GM23338 (cell line): ENCODE measurements around the gene RAC2. TPM values are rescaled to one million over a fixed set of nuclear protein-coding genes. Genes with fewer than 3 reads are reported as not detected.

Experiments
- ATAC-seq: fragments of 200-7000 bp; cut with Tn5 transposase; 3 replicates; pipeline ENCODE4 v1.9.1; 2020
- DNase-seq: peaks from one replicate; pipeline ENCODE4 v3.0.0-alpha.2; 2015; ENCODE audit warnings: low spot score
- H2AFZ ChIP-seq: fragments of 200-600 bp; sonication (generic); 2 replicates; pipeline ENCODE4 v1.8.0; 2016; ENCODE audit warnings: antibody characterized with exemption, mild to moderate bottlenecking, moderate library complexity
- H3F3A ChIP-seq: fragments of 200-600 bp; sonication (generic); replicated peaks from 2 replicates; pipeline ENCODE4 v1.8.0; 2017; ENCODE audit warnings: antibody characterized with exemption, mixed run types, low read depth
- H3K27ac ChIP-seq: fragments of 200-600 bp; sonication (generic); 2 replicates; pipeline ENCODE4 v1.6.1; 2016; ENCODE audit warnings: low read depth
- H3K27me3 ChIP-seq: fragments of 200-600 bp; sonication (generic); 2 replicates; pipeline ENCODE4 v1.8.0; 2016; ENCODE audit warnings: mild to moderate bottlenecking, mixed run types, moderate library complexity; ENCODE audit not compliant: insufficient read depth
- H3K36me3 ChIP-seq: fragments of 200-600 bp; sonication (generic); 2 replicates; pipeline ENCODE4 v1.8.0; 2016; ENCODE audit warnings: mild to moderate bottlenecking; ENCODE audit not compliant: insufficient read depth
- H3K4me1 ChIP-seq: fragments of 200-600 bp; sonication (generic); 2 replicates; pipeline ENCODE4 v1.8.0; 2016; ENCODE audit warnings: mild to moderate bottlenecking, moderate library complexity; ENCODE audit not compliant: insufficient read depth
- H3K4me2 ChIP-seq: fragments of 200-600 bp; sonication (generic); 2 replicates; pipeline ENCODE4 v1.7.1; 2017; ENCODE audit warnings: mixed run types
- H3K4me3 ChIP-seq: fragments of 200-600 bp; sonication (generic); 2 replicates; pipeline ENCODE4 v1.6.1; 2016; ENCODE audit warnings: mixed run types
- H3K79me2 ChIP-seq: fragments of 200-600 bp; sonication (generic); replicated peaks from 2 replicates; pipeline ENCODE4 v1.8.0; 2017; ENCODE audit warnings: mild to moderate bottlenecking; ENCODE audit not compliant: insufficient read depth
- H3K9me2 ChIP-seq: fragments of 200-600 bp; sonication (generic); 2 replicates; pipeline ENCODE4 v1.8.0; 2017; ENCODE audit not compliant: insufficient read depth
- H4K20me1 ChIP-seq: fragments of 200-600 bp; sonication (generic); replicated peaks from 2 replicates; pipeline ENCODE4 v1.8.0; 2017; ENCODE audit warnings: mild to moderate bottlenecking; ENCODE audit not compliant: insufficient read depth
- H3K27ac Mint-ChIP-seq: 2 replicates; pipeline ENCODE4 v1.8.0; 2020; ENCODE audit warnings: inconsistent platforms, mild to moderate bottlenecking, moderate library complexity, mixed read lengths
- H3K27me3 Mint-ChIP-seq: 3 replicates; pipeline ENCODE4 v1.8.0; 2022; ENCODE audit warnings: low read depth, mild to moderate bottlenecking, moderate library complexity, mixed read lengths, inconsistent platforms; ENCODE audit not compliant: insufficient read depth, poor library complexity
- H3K36me3 Mint-ChIP-seq: 3 replicates; pipeline ENCODE4 v1.8.0; 2021; ENCODE audit warnings: low read depth, mild to moderate bottlenecking, inconsistent platforms, moderate library complexity, mixed read lengths
- H3K4me1 Mint-ChIP-seq: 3 replicates; pipeline ENCODE4 v1.8.0; 2020; ENCODE audit warnings: mild to moderate bottlenecking, inconsistent platforms, mixed read lengths
- H3K4me3 Mint-ChIP-seq: 3 replicates; pipeline ENCODE4 v1.8.0; 2021; ENCODE audit warnings: moderate library complexity, mild to moderate bottlenecking, inconsistent platforms, mixed read lengths
- H3K9me3 Mint-ChIP-seq: 3 replicates; pipeline ENCODE4 v1.8.0; 2020; ENCODE audit warnings: moderate library complexity, mild to moderate bottlenecking, inconsistent platforms, mixed read lengths
- CREB1 ChIP-seq: fragments of 250-450 bp; sonication (Bioruptor Pico); IDR thresholded peaks from 2 replicates; pipeline ENCODE4 v1.5.0; 2020; ENCODE audit warnings: low read depth, mild to moderate bottlenecking, moderate library complexity
- CTCF ChIP-seq, 2 experiments: fragments of 200-600 bp in 1 of 2; sonication (generic) in 1 of 2; conservative IDR thresholded peaks; 2 replicates each; pipeline versions ENCODE4 v1.5.1 to v1.6.1; 2016 to 2017; ENCODE audit warnings: antibody characterized with exemption in 2 of 2, low read depth in 2 of 2, mild to moderate bottlenecking in 2 of 2, moderate library complexity in 1 of 2
- EZH2phosphoT487 ChIP-seq: fragments of 200-600 bp; sonication (generic); IDR thresholded peaks from one replicate; pipeline ENCODE4 v1.8.1; 2018; ENCODE audit warnings: antibody characterized with exemption; ENCODE audit not compliant: unreplicated experiment
- NANOG ChIP-seq: IDR thresholded peaks from 2 replicates; pipeline ENCODE4 v1.6.1; 2016; ENCODE audit warnings: antibody characterized with exemption, borderline replicate concordance
- POLR2AphosphoS5 ChIP-seq: IDR thresholded peaks from 2 replicates; pipeline ENCODE4 v1.6.1; 2016; ENCODE audit warnings: antibody characterized with exemption, low read depth
- STAT1 ChIP-seq: IDR thresholded peaks from one replicate; pipeline ENCODE4 v1.6.1; 2016; ENCODE audit warnings: antibody characterized with exemption; ENCODE audit not compliant: unreplicated experiment
- ZNF331 ChIP-seq: fragments of 250-450 bp; sonication (Bioruptor Pico); IDR thresholded peaks from 2 replicates; pipeline ENCODE4 v1.5.0; 2020; ENCODE audit warnings: low read depth, mild to moderate bottlenecking, moderate library complexity
- polyA plus RNA-seq: library from polyadenylated mRNA; unstranded; fragments of >200 nt; fragmentation: Nextera tagmentation; extraction: Ambion mirVana; gene quantifications from 2 replicates; pipeline ENCODE4 v1.2.1, GENCODE V29; 2016
- total RNA-seq: library from RNA; depleted of rRNA; stranded (reverse); fragments of >200 nt; shearing (Covaris generic); gene quantifications from 2 replicates; pipeline ENCODE4 v1.2.3, GENCODE V29; 2014
- TF ChIP-seq, protein P1 (sequence below): IDR thresholded peaks from one replicate; pipeline ENCODE4 v1.6.1; 2018; ENCODE audit warnings: antibody characterized with exemption; ENCODE audit not compliant: unreplicated experiment
- TF ChIP-seq, protein P2 (sequence below): IDR thresholded peaks from 2 replicates; pipeline ENCODE4 v1.6.1; 2016; ENCODE audit warnings: antibody characterized with exemption

Gene RAC2
- total and polyA plus RNA-seq, 2 experiments from 2014 or later = 2.4 to 2.7 TPM

- TF ChIP-seq, protein P1, sequence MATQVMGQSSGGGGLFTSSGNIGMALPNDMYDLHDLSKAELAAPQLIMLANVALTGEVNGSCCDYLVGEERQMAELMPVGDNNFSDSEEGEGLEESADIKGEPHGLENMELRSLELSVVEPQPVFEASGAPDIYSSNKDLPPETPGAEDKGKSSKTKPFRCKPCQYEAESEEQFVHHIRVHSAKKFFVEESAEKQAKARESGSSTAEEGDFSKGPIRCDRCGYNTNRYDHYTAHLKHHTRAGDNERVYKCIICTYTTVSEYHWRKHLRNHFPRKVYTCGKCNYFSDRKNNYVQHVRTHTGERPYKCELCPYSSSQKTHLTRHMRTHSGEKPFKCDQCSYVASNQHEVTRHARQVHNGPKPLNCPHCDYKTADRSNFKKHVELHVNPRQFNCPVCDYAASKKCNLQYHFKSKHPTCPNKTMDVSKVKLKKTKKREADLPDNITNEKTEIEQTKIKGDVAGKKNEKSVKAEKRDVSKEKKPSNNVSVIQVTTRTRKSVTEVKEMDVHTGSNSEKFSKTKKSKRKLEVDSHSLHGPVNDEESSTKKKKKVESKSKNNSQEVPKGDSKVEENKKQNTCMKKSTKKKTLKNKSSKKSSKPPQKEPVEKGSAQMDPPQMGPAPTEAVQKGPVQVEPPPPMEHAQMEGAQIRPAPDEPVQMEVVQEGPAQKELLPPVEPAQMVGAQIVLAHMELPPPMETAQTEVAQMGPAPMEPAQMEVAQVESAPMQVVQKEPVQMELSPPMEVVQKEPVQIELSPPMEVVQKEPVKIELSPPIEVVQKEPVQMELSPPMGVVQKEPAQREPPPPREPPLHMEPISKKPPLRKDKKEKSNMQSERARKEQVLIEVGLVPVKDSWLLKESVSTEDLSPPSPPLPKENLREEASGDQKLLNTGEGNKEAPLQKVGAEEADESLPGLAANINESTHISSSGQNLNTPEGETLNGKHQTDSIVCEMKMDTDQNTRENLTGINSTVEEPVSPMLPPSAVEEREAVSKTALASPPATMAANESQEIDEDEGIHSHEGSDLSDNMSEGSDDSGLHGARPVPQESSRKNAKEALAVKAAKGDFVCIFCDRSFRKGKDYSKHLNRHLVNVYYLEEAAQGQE = no peak
- TF ChIP-seq EZH2phosphoT487 = no peak
- no peak for TF ChIP-seq CREB1 (CRISPR knock-in tag)
- TF ChIP-seq NANOG = no peak
Observed at GRCh38 chr22:37281646-37282384, 37.7 kb upstream of the RAC2 start (continued).

DNA sequence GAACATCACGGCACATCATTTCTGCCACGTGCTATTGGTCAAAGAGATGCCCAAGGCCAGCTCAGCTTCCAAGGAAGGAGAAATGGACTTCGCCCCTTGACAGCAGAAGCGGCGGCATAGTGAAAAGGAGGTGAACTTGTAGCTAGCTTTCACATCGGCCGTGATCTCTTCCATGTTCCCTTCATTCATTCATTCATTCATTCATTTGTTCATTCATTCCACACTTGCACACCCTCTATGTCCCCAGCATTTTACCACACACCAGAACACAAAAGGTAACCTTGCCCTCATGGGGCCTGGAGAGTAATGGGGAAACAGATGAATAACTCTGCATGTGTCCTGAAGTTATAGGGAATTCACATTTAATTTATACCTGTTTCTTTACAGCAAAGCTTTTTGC lies 37.1 kb upstream of the RAC2 start:
- Mint-ChIP-seq H3K27me3 (peaks cover 6% of the 10 kb centered on the region), H3K4me3 (no peak overlapping the region), H3K4me1 (peaks cover 20% of the 10 kb centered on the region), H3K36me3 (no peaks in the 10 kb centered on the region), H3K9me3 (no peaks in the 10 kb centered on the region; the same call in 2 of the 3 replicates), H3K27ac (no peak overlapping the region)
- Histone ChIP-seq H3K4me2 (no peak overlapping the region), H3K4me1 (peaks cover 15% of the 10 kb centered on the region; the same call in 1 of the 2 replicates), H3K79me2 (no peaks in the 10 kb centered on the region), H3K27ac (no peak overlapping the region), H3K27me3 (no peaks in the 10 kb centered on the region), H3K4me3 (no peak overlapping the region), H2AFZ (no peak overlapping the region), H3K36me3 (no peaks in the 10 kb centered on the region), H4K20me1 (no peaks in the 10 kb centered on the region), H3K9me2 (no peaks in the 10 kb centered on the region), H3F3A (no peaks in the 10 kb centered on the region)
- no peak for TF ChIP-seq CREB1 (CRISPR knock-in tag)
- TF ChIP-seq, protein P2, sequence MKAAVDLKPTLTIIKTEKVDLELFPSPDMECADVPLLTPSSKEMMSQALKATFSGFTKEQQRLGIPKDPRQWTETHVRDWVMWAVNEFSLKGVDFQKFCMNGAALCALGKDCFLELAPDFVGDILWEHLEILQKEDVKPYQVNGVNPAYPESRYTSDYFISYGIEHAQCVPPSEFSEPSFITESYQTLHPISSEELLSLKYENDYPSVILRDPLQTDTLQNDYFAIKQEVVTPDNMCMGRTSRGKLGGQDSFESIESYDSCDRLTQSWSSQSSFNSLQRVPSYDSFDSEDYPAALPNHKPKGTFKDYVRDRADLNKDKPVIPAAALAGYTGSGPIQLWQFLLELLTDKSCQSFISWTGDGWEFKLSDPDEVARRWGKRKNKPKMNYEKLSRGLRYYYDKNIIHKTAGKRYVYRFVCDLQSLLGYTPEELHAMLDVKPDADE = no peak
- DNase-seq (no peak), ATAC-seq (no peak)

DNA sequence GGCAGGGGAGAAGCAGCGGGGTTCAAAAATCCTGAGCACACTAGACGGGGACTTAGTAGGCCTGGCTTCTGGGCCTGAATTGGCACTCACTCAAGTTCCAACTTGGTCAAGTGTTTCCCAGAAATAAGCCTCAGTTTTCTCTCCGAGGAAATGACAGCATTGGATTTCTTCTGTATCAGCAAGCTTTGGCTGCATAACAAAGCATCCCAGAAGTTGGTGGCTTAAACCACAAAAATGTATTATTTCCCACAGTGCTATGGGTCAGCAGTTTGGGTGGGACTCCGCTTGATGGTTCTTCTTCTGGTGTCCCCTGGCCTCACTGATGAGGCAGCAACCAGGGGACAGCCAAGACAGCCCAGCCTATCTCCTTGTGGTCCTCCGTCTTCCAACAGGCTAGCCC lies 36.6 kb upstream of the RAC2 start:
- no peaks in the 10 kb centered on the region; the same call in 2 of the 3 replicates for H3K9me3 Mint-ChIP-seq
- Histone ChIP-seq H3F3A (no peaks in the 10 kb centered on the region), H3K9me2 (no peaks in the 10 kb centered on the region), H3K36me3 (no peaks in the 10 kb centered on the region), H4K20me1 (no peaks in the 10 kb centered on the region), H3K4me1 (peaks cover 15% of the 10 kb centered on the region; the same call in 1 of the 2 replicates), H3K79me2 (no peaks in the 10 kb centered on the region), H3K27me3 (no peaks in the 10 kb centered on the region), H3K4me2 (no peak overlapping the region), H2AFZ (no peak overlapping the region), H3K4me3 (no peak overlapping the region), H3K27ac (no peak overlapping the region)
- no peaks in the 10 kb centered on the region for H3K36me3 Mint-ChIP-seq
- ATAC-seq (no peak), DNase-seq (no peak)
- H3K4me1 Mint-ChIP-seq = peaks cover 20% of the 10 kb centered on the region
- H3K27me3 Mint-ChIP-seq = peaks cover 7% of the 10 kb centered on the region
- no peak overlapping the region for H3K27ac Mint-ChIP-seq
- no peak overlapping the region for H3K4me3 Mint-ChIP-seq
- TF ChIP-seq POLR2AphosphoS5 (no peak), EZH2phosphoT487 (no peak), ZNF331 (no peak), STAT1 (no peak), CTCF (conservative IDR thresholded peaks at IDR 0.05; ENCODE audit: low read depth in 2 of 2) (no peak)
- TF ChIP-seq, protein P2 = no peak
